Endometrial microvascular endothelial cells (primary cell): Measurements from ENCODE around the gene DAP. TPM values are rescaled to one million over a fixed set of nuclear protein-coding genes. Genes with fewer than 3 reads are reported as not detected.

Experiments used
- in situ Hi-C: cut with HindIII; loops from 2 replicates; pipeline ENCODE4 v1.10.0; 2017; ENCODE audit warnings: low sequenced_read_pairs, low pct_unique_long_range_greater_than_20kb; ENCODE audit errors: inconsistent ontology term
- total RNA-seq: library from RNA; depleted of rRNA; stranded (reverse); fragments of >200 nt; gene quantifications from one replicate; pipeline ENCODE4 v1.2.3, GENCODE V29; 2015; ENCODE audit errors: inconsistent ontology term

DAP gene
- total RNA-seq, 1 donor from 2014 or later: 117 TPM

DNA sequence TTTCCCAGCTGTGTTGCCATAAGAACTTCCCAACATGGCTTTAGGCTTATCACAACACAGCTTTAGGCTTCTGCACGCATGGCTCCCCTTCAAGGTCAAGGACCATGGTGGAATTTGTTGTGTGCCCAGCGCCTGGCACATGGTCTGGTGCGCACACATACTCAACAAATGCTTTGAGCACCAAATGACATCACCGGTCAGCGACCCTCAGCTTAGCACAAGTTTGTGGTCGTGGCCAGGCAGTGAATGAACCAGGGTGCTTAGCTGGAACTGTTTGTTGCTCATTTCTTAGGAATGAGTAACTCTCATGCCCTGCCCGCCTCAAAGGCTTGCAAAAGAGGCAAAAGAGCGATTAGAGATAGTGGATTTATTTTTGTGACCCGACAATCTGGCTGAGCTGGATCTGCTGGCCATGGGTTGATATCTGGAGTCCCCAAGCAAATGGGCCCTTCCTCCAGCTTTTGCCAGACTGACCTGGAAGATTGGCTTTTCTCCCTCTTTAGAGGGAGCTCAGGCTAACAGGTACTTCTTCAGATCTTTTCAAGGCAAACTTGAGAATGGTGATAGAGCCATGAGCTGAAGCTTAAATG is 58.9 kb downstream of the DAP start:
- in situ Hi-C loops: no loop called here

GRCh38 chr5:10701567-10702039 is 59.4 kb downstream of the DAP start:
- in situ Hi-C loops: no loop called here

- in situ Hi-C loops: no loop called here
Measured at GRCh38 chr5:10700516-10700915, 60.5 kb downstream of the DAP start.

DNA sequence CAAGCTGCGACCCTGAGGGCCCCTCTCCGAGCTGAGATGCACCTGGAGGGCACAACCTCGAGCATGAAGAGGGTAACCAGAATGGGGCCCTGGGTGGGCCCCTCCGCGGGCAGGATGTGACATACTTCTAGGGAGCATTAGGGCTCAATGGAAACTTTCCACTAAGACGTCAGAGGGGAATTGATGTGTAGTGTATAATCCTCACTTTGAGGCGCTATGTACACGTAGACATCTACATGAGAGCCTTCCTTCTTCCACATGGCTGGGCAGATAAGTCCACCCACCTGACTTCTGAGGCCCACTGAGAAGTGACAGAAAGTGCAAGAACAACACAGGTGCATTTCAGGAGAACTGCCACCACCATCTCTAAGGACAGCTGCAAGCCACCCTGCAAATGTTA is 61.0 kb downstream of the DAP start:
- in situ Hi-C loops: no loop called here

DNA sequence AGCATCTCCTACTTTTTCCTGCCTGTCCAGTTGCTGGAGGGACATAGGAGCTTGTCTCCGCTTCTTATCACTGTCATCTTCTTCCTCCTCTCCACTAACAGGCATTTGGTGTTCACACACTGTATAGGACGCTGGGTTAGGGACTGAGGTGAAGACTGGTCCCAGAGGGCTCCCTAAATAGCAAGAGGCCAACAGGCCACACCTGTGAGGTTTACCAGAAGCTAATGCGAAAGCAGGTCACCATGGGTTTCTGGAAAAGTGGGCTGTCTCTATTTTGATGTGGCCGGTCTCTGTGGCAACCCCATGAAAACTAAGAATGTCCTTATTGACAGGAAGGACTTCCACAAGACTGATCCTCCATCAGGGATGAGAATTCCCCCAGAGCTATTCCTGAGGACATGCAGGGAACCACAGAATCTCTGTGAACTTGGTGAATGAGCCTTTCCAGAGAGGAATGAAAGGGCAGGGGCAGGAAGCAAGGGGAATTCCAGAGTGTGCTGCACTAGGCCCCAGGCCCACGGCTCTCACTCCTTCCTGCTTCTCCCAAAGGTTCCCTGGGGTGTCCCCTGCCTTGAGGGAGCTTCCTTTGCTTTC is 61.7 kb downstream of the DAP start:
- in situ Hi-C loops: no loop called here

DNA sequence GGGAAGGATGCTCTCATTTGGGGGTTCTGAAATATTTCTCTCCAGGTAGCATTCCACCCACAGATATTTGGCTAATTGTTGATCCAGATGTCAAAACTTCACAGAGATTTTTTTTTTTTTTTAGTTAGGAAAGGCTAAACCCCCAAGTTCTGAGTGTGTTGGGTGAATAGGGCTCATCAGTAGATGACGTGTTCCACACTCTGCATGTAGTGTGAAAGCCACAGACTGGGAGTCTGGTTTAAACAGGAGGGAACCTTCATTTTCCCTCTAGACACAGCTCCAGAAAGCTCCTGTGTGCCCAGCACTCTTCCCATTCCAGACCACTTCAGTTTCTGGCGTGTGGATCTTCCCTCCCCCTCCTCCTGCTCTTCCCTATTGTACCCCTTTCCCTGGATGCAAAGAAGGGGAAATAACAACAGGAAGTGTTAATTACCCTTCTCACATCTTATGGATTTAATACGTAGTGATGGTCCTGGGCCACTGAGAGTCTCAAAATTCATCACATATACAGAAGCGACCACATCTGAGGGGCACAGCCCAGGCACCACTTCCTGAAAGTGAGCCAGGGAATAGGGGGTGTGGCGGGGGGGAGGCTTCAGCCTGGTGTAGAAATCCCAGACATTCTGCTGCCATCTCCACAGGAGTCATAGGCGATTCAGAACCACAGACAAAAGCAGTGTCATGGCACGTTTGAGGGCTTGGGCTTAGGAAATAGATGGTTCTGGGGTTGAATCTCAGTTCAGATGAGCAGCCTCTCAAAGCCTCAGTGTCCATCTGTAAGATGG is 65.1 kb downstream of the DAP start:
- in situ Hi-C loops: no loop called here

DNA sequence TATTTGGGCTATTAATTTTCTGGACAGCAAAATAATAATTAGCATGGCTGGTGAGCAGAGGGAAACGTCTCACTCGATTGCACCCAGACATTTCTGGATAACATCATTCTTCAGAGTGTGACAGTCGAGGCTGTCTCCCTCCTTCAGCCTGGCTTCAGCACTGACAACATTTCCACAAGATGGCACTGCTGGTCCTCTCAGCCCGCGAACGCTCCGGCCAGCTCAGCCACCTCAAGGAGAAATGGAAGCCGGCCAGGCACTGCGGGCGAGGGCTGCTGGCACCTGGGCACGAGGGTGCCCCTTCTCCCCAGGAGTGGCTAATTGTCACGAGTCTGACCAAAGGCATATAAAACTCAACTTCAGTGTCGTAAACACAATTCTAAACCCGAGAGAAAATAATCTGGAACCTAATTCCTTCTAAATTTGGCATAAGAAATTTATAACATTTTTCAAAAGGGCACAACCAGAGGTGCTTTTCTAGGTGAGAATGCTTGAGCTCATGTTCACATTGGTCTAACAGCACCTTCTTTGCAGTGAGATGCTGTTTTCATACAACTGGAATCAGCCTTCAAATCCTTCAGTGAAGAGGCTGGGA is 65.9 kb downstream of the DAP start:
- in situ Hi-C loops: no loop called here

DNA sequence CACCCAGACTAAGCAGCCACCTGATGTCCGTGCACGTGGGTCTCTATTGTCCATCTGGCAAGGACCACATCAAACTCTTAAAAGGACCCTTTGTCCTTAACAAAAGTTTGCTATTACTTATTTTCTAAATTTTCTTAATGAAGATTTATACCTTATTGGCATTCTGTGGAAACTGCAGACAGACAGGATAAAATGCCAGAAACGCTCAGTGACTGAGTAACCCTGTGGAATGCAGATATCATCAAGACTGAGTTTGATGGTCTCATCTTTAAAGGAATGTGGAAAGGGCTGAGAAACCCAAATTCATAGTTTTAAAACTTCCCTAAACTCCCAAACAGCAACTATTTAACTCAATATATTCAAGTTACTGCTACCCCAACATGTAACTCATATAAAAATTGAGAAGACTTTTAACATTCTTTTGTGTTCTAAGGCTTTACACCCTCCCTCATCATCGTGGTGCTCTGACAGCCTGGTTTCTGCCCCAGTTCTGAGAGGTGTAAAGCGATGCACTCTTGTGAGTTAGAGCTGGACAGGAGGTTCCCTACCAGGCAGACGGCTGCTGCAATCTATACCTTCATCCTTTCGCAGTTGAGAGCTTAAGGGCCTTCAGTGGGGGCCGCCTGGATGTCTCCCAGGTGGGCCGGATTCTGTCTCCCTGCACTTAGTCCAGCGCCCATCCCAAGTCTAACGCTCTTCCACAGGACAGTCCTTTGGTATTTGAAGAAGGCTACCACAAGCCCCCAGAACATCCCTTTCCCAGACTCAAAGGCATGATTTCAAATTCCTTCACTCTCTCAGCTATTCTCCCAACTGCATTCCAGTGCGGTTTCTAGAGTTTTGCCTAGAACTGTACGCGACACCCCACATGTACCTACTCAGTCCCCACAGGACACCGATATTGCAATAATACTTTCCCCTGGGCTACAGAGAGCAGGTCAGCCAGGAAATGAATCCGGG is 68.9 kb downstream of the DAP start:
- in situ Hi-C loops: no loop called here

DNA sequence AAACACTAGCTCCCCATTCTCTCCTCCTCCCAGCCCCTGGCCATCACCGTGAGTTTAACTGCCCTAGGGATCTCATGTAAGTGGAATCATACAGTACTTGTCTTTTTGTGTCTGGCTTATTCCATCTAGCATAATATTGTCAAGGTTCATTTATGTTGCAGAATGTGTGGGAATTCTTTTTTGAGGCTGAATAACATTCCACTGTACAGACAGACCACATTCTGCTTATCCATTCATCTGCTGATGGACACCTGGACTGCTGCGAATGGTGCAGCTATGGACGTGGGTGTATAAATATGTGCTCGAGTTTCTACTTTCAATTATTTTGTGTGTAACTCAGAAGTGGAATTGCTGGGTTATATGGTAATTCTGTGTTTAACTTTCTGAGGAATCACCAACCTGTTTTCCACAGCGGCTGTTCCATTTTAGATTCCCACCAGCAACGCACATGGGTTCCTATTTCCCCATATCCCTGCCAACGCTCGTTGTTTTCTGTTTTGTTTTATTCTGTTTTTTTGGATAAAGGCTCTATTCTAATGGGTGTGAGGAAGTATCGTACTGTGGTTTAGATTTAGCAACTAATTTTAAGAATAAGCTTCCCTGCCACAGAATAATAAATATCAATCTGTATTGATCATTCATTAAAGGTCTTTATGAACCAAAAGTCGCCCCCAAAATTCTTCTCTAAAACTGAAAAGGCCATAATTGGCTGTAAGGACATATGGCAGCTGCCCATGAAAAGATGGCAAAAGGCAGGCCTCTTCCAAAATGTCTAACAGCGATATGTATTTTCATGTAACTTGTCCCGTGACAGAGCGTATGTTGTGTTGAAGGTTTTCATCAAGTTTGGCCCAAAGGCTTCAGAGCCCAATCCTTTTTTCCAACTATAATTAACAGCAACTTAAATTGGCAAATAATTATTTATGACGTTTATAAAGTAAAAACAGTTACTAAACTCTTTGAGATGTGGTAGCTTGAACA is 70.3 kb downstream of the DAP start:
- in situ Hi-C loops: no loop called here

- in situ Hi-C loops: no loop called here
Measured at GRCh38 chr5:10689391-10690081, 71.5 kb downstream of the DAP start.

DNA sequence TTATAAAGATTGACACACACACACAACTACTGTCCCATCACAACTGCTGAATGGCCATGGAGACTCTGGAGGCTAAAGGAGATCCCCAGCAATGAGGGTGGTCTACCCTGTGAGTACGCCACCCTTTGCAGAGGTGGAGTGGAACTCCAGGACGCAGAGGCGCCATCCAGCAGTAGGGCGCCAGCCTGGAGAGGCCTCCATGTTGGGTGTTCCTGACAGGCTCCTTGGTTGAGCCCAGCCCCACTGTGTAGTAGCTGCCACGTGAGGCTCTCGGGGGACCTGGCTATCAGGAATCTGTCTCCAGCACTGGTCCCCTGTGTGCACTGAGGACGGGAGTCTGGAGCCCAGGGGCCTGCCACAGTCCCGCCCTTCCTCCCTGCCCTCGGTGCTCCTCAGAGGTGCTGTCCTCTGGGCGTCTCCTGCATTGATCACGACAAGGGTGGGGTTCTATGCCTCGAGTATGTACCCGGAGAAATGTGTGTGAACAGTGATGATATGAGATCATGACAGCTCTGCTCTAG is 72.3 kb downstream of the DAP start:
- in situ Hi-C loops: no loop called here

DNA sequence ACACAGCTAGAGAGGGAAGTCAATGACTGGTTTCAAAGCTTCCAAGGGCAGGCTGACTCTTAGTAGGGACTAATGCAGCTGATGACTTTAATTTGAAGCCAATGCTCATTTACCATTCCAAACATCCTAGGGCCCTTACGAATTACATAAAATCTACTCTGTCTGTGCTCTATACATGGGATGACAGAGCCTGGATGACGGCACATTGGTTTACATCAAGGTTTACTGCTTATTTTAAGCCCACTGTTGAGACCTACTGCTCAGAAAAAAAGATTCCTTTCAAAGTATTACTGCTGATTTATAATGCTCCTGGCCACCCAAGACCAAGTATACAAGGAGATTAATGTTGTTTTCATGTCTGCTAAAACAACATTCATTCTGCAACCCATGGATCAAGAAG is 74.1 kb downstream of the DAP start:
- in situ Hi-C loops: no loop called here

DNA sequence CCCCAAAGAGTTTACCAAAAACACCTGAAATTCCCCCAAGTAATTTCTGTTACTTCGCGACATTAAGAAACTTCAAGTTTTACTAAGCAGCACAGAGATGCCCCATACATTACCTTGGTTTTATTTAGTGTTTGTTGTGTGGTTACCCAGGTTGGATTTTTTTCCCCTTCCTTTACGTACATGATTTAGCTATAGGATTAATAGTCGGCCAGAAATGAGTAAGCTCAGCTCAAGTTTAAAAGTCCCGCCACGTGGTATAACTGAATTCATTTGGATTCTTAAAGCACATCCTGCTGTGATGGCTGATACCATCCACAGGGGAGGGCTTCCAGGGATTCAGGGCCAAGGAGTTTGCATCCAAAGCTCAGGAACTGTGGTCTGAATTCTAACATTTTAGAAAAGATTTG is 75.9 kb downstream of the DAP start:
- in situ Hi-C loops: no loop called here

DNA sequence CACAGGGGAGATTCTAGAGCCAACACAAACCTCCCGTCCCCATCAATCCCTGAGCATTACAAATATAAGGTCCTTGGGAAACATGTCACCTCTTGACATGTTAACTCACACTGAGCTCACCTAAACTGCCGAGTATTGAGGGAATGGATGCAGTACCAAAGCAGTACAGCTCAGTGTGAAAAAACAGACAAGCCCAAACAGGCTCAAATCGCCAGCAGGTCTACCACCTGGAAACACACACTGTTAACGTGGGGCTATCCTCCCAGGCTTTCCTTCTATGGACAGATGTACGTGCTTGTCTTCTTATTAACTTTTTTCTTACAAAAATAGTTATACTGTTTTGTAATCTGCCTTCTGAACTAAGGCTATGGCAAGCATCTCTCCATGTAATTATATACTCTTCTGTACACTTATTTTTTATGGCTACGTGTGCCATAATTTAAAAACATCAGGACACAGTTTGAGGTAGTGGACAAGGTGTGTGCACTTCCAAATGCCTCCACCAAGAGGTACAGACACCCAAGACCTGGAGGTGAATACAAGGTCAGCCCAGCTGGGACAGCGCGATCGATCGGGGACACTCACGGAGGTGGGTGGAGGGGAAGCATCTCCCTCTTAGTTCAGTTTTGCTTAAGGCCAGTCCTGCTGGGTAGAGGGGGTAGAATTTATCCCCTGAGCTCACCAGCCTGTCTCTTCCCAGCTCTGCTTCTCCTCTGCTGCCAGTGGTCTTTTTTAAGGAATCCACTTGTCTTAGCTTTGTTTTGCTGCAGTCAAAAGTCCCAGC is 76.5 kb downstream of the DAP start:
- in situ Hi-C loops: no loop called here

DNA sequence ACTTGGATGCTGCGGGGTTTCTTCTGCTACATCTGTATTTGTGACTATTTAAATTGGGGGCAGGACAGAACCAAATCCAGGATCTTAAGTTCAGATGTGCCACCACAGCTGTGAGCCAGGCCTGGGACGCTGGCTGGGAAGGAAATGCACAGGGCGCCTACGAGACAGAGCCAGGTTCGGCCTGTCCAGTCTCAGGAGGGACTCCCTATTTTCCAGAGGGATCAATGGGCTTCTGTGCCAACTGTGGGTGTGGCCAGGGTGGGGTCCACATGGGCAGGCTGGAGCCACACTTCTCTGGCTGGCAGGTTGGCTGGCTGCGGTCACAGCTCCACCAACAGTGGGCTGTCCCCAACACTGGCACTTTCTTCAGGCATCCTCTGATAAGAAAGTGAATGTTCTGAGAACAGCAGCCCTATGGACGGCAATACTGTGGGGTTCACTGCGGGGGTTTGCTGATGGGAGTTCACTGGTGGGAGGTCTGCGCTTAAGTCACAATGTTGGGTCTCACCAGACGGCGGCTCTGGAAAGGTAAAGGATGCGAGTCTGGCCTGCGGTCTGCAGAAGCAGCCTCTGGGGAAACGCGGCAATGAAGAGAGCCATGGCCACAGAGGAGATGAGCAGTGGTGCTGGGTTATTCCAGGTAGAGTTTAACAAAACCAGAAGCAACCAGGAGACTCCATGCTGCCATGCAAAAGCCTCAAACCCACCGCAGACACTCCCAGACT is 78.1 kb downstream of the DAP start:
- in situ Hi-C loops: no loop called here
